AG08396 (cell line): ENCODE data around the gene PPM1M.

ENCODE experiments used
- DNase-seq: peaks from one replicate; pipeline ENCODE4 v3.0.0; 2012; ENCODE audit warnings: low spot score, mixed read lengths

Gene PPM1M

GRCh38 chr3:52216585-52217408 lies 28.8 kb upstream of the PPM1M start:
- peak; percentile 75 for DNase-seq

GRCh38 chr3:52217409-52217805 lies 28.2 kb upstream of the PPM1M start:
- no peak for DNase-seq

GRCh38 chr3:52218026-52218425 lies 27.5 kb upstream of the PPM1M start:
- DNase-seq: no peak

- DNase-seq: no peak
Observed at GRCh38 chr3:52218454-52218853, 27.1 kb upstream of the PPM1M start.

GRCh38 chr3:52218937-52219650 lies 26.5 kb upstream of the PPM1M start:
- no peak for DNase-seq

- peak; percentile 88 for DNase-seq
Observed at GRCh38 chr3:52220380-52221026, 25.1 kb upstream of the PPM1M start.

- DNase-seq: no peak
Observed at GRCh38 chr3:52221141-52221562, 24.4 kb upstream of the PPM1M start.

- no peak for DNase-seq
Observed at GRCh38 chr3:52221563-52222318, 23.8 kb upstream of the PPM1M start.

- DNase-seq: no peak
Observed at GRCh38 chr3:52222319-52223221, 23.0 kb upstream of the PPM1M start.

GRCh38 chr3:52223449-52224408 lies 21.8 kb upstream of the PPM1M start:
- DNase-seq: no peak

GRCh38 chr3:52225452-52226228 lies 19.9 kb upstream of the PPM1M start, which contains the start of gene TLR9:
TSS of gene TLR9 (minus strand) at chr3:52225645. CDS start at chr3:52225529, 116 bp downstream.
- no peak for DNase-seq

- DNase-seq: no peak
Observed at GRCh38 chr3:52226229-52226817, 19.2 kb upstream of the PPM1M start.

GRCh38 chr3:52227117-52227516 lies 18.4 kb upstream of the PPM1M start:
- no peak for DNase-seq

- no peak for DNase-seq
Observed at GRCh38 chr3:52227766-52228165, 17.8 kb upstream of the PPM1M start.

- DNase-seq: no peak
Observed at GRCh38 chr3:52228266-52228665, 17.3 kb upstream of the PPM1M start.

GRCh38 chr3:52228751-52229291 lies 16.7 kb upstream of the PPM1M start:
- DNase-seq: no peak

- no peak for DNase-seq
Observed at GRCh38 chr3:52229656-52230055, 15.9 kb upstream of the PPM1M start.

- no peak for DNase-seq
Observed at GRCh38 chr3:52230461-52230860, 15.1 kb upstream of the PPM1M start.
